Nephron progenitor cell (in vitro differentiated cells): ENCODE data around the gene SEC61G.

Experiments used
- DNase-seq: peaks from one replicate; pipeline ENCODE4 v3.0.0; 2021
- H3K27ac Mint-ChIP-seq: 2 replicates; pipeline ENCODE4 v1.8.0; 2021; ENCODE audit warnings: mild to moderate bottlenecking, moderate library complexity, mixed read lengths
- H3K27me3 Mint-ChIP-seq: 2 replicates; pipeline ENCODE4 v1.8.0; 2021; ENCODE audit warnings: mild to moderate bottlenecking, low read depth, mixed read lengths; ENCODE audit not compliant: poor library complexity
- H3K36me3 Mint-ChIP-seq: 2 replicates; pipeline ENCODE4 v1.8.0; 2021; ENCODE audit warnings: low read depth, mixed read lengths
- H3K4me1 Mint-ChIP-seq: 2 replicates; pipeline ENCODE4 v1.8.0; 2021; ENCODE audit warnings: mixed read lengths
- H3K4me3 Mint-ChIP-seq: 2 replicates; pipeline ENCODE4 v1.8.0; 2021; ENCODE audit warnings: mild to moderate bottlenecking, moderate library complexity, mixed read lengths
- H3K9me3 Mint-ChIP-seq: 2 replicates; pipeline ENCODE4 v1.8.0; 2021; ENCODE audit warnings: mild to moderate bottlenecking, moderate library complexity, mixed read lengths
- CTCF ChIP-seq: fragments of 200-600 bp; sonication (generic); IDR thresholded peaks from 2 replicates; pipeline ENCODE4 v1.5.0; 2021; ENCODE audit warnings: antibody characterized with exemption

Gene SEC61G

GRCh38 chr7:54782829-54783228 lies 23.8 kb upstream of the SEC61G start:
- no peak for DNase-seq
- Mint-ChIP-seq H3K27me3 (peaks cover 13% of the 10 kb centered on the region), H3K9me3 (no peaks in the 10 kb centered on the region), H3K27ac (no peak overlapping the region), H3K4me3 (no peak overlapping the region), H3K4me1 (no peaks in the 10 kb centered on the region), H3K36me3 (no peaks in the 10 kb centered on the region)
- TF ChIP-seq CTCF: no peak

- Mint-ChIP-seq H3K36me3 (no peaks in the 10 kb centered on the region), H3K27ac (no peak overlapping the region), H3K9me3 (peaks cover 1% of the 10 kb centered on the region), H3K27me3 (peaks cover 11% of the 10 kb centered on the region), H3K4me3 (no peak overlapping the region), H3K4me1 (no peaks in the 10 kb centered on the region)
- no peak for DNase-seq
- no peak for TF ChIP-seq CTCF
Observed at GRCh38 chr7:54782314-54782713, 23.3 kb upstream of the SEC61G start.

GRCh38 chr7:54781134-54781920 lies 22.3 kb upstream of the SEC61G start:
- no peak for TF ChIP-seq CTCF

GRCh38 chr7:54780490-54780889 lies 21.5 kb upstream of the SEC61G start:
- no peaks in the 10 kb centered on the region for H3K4me1 Mint-ChIP-seq
- peaks cover 17% of the 10 kb centered on the region for H3K27me3 Mint-ChIP-seq
- DNase-seq: no peak
- no peak overlapping the region for H3K4me3 Mint-ChIP-seq
- no peaks in the 10 kb centered on the region for H3K36me3 Mint-ChIP-seq
- peaks cover 15% of the 10 kb centered on the region for H3K9me3 Mint-ChIP-seq
- no peak for TF ChIP-seq CTCF
- no peak overlapping the region for H3K27ac Mint-ChIP-seq

More at GRCh38 chr7:54781134-54781920, 22.3 kb upstream of the SEC61G start:
- Mint-ChIP-seq H3K27me3 (peaks cover 17% of the 10 kb centered on the region), H3K4me3 (no peak overlapping the region), H3K27ac (no peak overlapping the region), H3K36me3 (no peaks in the 10 kb centered on the region), H3K9me3 (peaks cover 11% of the 10 kb centered on the region), H3K4me1 (no peaks in the 10 kb centered on the region)
- DNase-seq: no peak

GRCh38 chr7:54778696-54779540 lies 19.9 kb upstream of the SEC61G start:
- Mint-ChIP-seq H3K9me3 (peaks cover 20% of the 10 kb centered on the region), H3K4me3 (no peak overlapping the region), H3K36me3 (no peaks in the 10 kb centered on the region), H3K27ac (no peak overlapping the region), H3K4me1 (peaks cover 2% of the 10 kb centered on the region), H3K27me3 (peaks cover 21% of the 10 kb centered on the region)
- no peak for TF ChIP-seq CTCF
- no peak for DNase-seq
